Tongue (tissue), 2 donors: Measurements from ENCODE around the gene RHOJ. TPM values are rescaled to one million over a fixed set of nuclear protein-coding genes. Genes with fewer than 3 reads are reported as not detected.
A peak's percentile ranks its signal among the peaks of the same experiment; 100 is the strongest.

Experiments used
- DNase-seq: peaks from one replicate; pipeline ENCODE4 v3.0.0-alpha.2; 2015
- total RNA-seq: library from RNA; depleted of rRNA; stranded (reverse); fragments of >200 nt; gene quantifications from one replicate; pipeline ENCODE4 v1.2.3, GENCODE V29; 2014

RHOJ gene
- total RNA-seq, 1 donor from 2014 or later = 27.2 TPM

GRCh38 chr14:63205866-63206265 lies 1.6 kb downstream of the RHOJ start:
- peak; percentile 44 for DNase-seq

GRCh38 chr14:63209160-63209559 lies 4.9 kb downstream of the RHOJ start:
- no peak for DNase-seq

- DNase-seq = no peak
Measured at GRCh38 chr14:63210812-63211211, 6.6 kb downstream of the RHOJ start.

- no peak for DNase-seq
Measured at GRCh38 chr14:63212209-63212608, 8.0 kb downstream of the RHOJ start.

DNA sequence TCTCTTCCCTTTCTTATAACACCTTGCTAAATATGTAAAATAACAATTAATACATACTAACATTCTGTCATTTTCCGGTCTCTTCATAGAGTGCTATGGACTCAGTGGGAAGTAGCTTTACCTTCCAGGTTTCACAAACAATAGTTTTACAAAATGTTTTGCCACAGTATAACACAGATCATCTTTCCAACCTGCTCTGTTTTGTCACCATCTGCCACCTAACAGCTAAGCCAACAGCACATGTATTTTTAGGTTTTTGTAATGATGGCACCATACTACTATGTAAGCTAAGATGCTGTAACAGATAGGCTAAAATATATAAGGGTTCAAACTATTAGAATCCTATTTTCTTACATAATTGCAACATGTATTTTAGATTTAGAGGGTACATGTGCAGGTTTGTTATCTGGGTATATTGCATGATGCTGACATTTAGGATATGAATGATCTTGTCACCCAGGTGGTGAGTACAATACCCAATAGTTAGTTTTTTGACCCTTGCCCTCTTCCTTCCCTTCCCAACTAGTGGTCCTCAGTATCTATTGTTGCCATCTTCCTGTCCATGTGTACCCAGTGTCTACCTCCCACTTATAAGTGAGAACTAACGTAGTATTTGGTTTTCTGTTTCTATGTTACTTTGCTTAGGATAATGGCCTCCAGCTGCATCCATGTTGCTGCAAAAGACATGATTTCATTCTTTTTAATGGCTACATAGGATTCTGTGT lies 8.7 kb downstream of the RHOJ start:
- DNase-seq = no peak

GRCh38 chr14:63214417-63215196 lies 10.4 kb downstream of the RHOJ start:
- DNase-seq = peak; percentile 26

GRCh38 chr14:63220526-63220925 lies 16.3 kb downstream of the RHOJ start:
- DNase-seq = no peak

DNA sequence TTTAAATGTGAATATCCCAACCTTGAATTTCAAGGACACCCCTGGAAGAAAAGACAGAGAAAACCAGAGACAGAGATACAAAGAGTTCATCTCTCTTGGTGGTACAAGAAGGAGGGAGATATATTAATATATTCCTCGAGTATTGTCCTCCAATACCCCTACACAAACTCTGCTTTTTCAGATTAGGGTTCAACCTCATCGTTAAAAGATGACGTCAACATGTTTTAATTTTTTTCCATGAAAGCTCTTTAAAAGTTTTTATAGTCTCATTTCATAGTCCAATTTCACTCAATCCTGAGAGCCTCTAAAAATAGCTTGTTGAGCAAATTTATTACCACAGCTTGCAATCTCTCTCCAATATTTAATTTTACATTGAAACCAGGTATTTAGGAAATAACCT lies 19.4 kb downstream of the RHOJ start:
- no peak for DNase-seq

DNA sequence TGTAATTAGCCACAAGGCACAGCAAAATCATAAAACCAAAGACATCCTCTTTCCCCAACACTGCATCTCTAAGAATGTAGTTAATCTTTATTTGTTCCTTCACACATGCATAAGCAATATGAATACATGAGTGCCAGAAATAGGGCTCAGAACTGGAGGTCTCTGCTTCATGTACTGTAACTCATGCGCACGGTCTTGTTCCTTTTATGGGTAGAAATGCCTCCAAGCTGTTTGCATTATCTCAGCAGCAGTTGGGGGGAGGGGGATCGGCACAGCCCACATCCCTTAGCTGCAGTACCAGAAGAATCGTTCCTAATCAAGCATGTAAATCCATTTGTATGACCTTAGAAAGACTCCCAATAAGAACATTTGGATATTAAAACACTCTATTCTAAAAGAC lies 20.0 kb downstream of the RHOJ start:
- DNase-seq = peak; percentile 48

GRCh38 chr14:63228217-63228616 lies 24.0 kb downstream of the RHOJ start:
- DNase-seq = peak; percentile 56

GRCh38 chr14:63229330-63230059 lies 25.3 kb downstream of the RHOJ start:
- DNase-seq = no peak

DNA sequence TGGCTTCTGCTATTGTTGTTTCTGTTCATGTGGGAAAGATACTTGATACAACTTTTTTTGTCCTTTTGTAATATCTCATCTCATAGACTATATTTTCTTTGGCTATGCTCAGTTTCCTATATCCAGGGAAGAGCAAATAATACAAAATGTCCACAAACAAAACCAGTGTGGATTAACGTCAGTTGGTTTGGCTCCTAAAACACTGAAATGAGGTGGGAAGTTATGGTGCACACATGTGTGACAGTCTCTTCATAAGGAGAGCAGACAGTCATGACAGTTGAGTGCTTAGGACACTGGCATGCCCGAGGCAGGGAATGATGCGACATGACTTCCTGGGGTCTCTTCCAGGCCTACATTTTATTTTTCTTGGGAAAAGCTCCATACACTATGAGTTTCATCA lies 27.5 kb downstream of the RHOJ start:
- no peak for DNase-seq

DNA sequence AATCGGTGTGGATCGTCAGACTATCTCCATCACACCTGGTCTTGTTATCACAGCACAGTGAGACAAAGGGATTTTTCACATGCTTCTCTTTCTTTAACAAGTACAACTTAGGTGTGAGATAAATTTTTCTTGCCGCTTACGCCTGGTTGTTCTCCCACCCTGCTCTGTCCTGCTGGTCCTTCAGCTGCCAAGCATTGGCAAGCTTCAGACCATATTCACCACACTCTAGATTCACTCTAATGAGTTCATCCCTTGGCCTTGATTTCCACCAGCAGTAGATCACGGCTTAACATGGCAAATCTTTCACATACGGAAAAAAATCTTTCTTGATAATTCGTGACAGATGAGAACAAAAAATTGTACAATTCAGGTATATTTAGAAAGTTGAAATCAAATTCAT lies 33.5 kb downstream of the RHOJ start:
- no peak for DNase-seq

DNA sequence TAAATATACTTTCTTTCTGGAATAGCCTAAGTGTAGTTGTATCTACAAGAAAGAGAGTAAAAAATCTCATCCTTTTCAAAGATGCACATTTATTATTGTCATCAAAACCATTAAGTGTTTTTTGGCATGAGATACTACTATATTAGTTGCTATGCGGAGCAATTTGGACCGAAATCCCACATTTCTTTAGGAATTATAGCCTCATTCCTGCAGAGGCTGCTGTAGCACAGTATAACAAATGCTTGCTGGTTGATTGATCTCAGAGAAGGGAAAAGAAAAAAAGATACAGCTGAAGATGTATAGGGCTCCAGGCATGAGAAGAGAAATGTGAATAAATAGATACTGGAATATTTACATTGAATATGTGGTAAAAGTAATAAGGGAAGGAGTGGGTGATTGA lies 36.0 kb downstream of the RHOJ start:
- no peak for DNase-seq

- DNase-seq = no peak
Measured at GRCh38 chr14:63241096-63241495, 36.9 kb downstream of the RHOJ start.

- DNase-seq = no peak
Measured at GRCh38 chr14:63243646-63244045, 39.4 kb downstream of the RHOJ start.

GRCh38 chr14:63245893-63246292 lies 41.6 kb downstream of the RHOJ start:
- DNase-seq = peak; percentile 60

DNA sequence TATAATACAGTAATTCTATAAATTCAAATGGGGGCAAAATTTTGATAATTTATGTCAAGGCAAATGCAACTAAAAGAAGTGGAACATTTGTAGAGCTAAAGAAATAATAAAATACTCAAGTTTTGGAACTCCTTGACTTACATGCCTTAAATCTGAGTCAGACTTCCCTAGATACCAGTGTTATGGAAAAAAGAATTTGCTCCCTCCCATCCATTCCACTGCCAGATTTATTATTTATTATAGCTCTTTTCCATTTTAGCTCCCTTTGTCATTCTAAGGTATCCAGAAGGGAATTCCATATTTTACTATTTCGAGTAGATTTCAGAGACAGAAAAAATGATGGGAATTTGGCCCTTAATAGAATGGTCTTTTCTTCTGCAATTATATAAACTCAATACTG lies 44.0 kb downstream of the RHOJ start:
- no peak for DNase-seq

- no peak for DNase-seq
Measured at GRCh38 chr14:63249092-63249491, 44.8 kb downstream of the RHOJ start.

DNA sequence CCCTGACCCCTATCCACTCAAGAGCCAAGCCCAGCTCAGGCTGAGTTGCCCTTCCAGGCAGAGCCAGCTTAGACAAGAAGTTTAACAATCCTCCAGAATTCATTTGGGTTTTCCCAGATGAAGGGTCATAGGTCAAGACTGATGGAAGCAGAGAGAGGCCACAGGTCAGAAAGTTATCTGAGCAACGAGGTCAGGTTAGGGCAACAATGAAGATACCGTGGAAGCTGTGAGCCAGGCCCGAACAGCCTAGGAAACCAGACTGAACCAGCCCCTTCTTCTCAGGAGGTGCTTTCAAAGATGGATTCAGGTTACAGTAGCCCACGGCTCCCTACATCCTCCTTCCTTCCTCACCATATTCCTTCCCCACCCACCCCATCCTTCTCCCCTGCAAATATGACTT lies 53.1 kb downstream of the RHOJ start:
- no peak for DNase-seq

- DNase-seq = no peak
Measured at GRCh38 chr14:63262446-63262845, 58.2 kb downstream of the RHOJ start.

DNA sequence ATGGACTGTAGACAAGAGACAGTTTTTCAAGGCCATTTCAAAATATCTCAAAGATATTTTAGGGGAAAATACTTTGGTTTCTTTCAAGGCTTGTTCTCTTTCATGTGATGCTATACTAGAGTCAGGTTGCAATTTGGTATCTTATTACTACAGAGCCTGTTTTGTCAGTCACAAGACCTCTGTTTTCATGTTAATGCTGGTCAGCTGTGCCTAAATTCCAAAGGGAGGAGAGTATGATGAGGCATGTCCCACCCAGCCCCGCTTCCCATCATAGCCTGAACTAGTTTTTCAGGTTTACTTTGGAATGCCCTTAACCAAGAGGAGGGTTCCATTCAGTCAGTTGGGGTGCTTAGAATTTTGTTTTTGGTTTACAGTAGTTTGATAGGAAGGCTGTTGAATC lies 61.9 kb downstream of the RHOJ start:
- peak; percentile 41 for DNase-seq

GRCh38 chr14:63267171-63267570 lies 62.9 kb downstream of the RHOJ start:
- no peak for DNase-seq
